HG03565 (cell line): ENCODE results near the gene SH3PXD2A.

Source experiments
- ATAC-seq: cut with Tn5 transposase; IDR thresholded peaks from one replicate; pipeline ENCODE4 v1.9.1; 2021; ENCODE audit warnings: mild to moderate bottlenecking, moderate library complexity; ENCODE audit not compliant: unreplicated experiment

SH3PXD2A gene

DNA sequence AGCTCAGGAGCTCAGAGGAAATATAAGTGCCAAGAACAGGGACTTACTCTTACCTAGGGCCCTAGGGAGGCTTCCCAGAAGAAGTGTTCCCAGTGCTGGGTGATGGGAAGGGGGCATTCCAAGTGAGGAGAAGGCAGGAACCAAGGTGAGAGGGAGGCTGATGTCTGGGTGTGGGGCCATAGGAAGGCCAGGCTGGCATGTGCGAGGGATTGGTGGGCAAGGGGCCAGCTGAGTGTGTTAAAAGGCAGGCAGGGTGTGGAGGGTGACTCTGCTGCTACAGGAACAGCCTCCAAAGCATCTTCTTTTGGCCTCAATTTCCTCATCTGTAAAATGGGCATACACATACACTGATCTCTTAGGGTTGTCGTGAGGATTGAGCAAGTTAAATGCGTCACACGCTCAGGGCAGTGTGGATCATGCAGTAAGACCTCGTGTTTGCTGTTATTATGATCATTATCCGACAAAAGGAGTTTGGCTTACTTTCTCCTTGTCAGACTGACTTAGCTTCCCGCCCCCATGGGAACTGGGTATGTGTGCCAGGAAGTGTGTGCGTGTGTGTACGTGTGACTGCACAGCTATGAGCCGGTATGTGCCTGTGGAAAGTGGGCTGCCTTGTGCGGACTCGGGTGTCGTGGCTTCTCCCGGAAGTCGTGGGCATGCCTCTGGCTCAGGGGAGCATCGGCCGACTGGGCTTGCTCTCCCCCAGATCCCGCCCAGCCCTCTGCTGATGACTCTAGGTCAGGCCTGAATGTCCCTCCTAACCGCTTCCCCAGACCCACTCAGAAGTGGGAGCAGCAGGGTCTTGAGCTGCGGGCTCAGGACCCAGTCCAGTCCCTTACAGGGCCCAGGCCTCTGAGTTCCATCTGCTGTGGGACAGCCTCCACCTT is 302.3 kb downstream of the SH3PXD2A start:
- ATAC-seq = no peak

GRCh38 chr10:103551619-103552602 is 303.5 kb downstream of the SH3PXD2A start:
- no peak for ATAC-seq

GRCh38 chr10:103550229-103550628 is 305.1 kb downstream of the SH3PXD2A start:
- no peak for ATAC-seq

- ATAC-seq = no peak
These were observed 306.1 kb downstream of the SH3PXD2A start for GRCh38 chr10:103549349-103549685.

DNA sequence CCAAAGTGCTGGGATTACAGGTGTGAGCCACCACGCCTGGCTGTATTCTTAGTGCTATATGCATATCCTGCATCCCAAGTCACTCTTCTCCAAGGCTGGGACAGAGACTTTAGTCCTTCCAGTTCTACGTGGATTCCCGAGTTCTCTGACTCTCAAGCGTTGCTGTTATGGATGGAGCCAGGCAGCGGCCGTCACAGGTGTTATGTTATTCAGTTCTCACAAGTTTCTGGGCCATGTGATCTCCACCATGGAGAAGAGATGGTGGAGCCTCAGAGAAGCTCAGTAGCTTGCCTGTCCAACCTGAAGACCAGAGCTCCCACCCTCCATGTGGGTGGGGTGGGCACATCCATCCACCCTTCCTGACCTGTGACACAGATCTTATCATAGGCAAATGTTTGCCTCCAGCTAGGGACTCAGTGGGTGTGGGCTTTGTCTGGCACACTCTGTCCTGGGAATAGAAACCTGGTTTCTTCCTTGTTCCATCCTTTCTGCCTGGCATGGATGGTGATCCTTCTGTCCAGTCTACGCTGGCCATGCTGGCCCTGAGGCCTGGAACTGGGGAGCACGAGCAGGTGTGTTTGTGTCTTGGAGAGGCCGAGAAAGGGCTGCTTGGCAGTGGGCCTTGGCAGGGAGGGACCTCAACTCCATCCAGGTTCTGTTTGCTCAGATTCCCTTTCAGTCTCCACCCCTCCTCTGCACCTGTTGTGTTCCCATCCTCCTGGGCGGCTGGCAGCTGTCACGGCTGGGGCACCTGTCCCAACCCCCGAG is 306.6 kb downstream of the SH3PXD2A start:
- ATAC-seq = no peak

GRCh38 chr10:103548006-103548405 is 307.4 kb downstream of the SH3PXD2A start:
- ATAC-seq = no peak

GRCh38 chr10:103547391-103547946 is 307.9 kb downstream of the SH3PXD2A start:
- no peak for ATAC-seq

- no peak for ATAC-seq
These were observed 309.0 kb downstream of the SH3PXD2A start for GRCh38 chr10:103546401-103546800.

DNA sequence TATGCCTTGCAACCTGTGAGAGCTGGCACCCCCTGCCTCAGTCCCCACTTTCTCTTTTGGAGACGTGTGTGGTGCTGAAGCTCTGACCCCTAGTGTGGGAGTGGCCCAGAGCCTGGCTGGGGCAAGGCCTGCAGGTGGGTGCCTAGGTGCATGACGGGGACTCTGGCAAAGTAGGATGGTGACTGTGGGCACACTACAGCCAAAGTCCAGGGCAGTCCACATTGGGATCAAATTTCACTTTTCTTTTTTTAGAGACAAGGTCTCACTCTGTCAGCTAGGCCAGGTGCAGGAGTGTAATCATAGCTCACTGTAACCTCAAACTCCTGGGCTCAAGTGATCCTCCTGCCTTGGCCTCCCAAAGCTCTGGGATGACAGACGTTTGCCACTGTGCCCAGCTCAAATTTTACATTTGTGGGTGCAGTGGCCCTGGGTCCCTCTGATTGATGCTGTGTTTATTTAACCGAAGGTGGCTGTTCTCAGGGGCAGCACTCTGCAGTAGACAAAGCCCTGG is 309.6 kb downstream of the SH3PXD2A start:
- ATAC-seq = no peak

GRCh38 chr10:103545366-103545765 is 310.0 kb downstream of the SH3PXD2A start:
- ATAC-seq = no peak

DNA sequence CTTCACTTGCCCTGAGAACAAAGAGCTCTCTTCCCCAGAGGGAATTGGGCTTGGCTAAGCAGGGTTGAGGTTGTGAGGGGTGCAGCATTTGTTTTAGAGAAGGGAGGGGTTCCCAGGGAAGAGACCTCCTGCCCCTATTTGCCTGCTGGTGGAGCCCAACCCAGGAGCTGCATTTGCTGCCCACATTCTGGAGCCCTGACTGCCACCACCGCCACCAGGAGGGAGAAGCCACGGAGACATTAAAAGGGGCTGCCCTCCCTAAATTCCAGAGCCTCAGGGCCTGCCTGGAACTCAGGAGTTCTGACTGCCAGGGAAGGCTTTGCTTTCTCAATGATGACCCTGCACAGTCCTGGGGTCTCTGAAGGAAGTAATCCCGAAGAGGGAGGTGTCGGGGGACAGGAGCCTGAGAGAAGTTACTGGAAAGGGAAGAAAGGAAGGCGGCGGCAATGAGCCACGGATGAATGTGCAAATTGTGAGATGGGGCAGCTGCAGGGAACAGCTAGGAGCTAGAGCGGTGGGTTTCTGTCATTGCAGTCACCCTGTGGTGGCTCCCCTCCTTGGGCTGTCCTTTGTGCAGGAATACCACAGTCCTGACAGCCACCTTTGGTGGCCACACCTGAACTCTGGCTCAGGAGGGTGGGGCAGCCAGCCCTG is 310.6 kb downstream of the SH3PXD2A start:
- no peak for ATAC-seq
